NCI-H510A treated with DMSO at 0.1 percent for 48 hours (cell line): Measurements from ENCODE around the gene BMPR2.
A peak's percentile ranks its signal among the peaks of the same experiment; 100 is the strongest.
"Not testable (repeated sequence)": the region's sequence is repeated elsewhere in the genome, so short reads cannot be mapped to it uniquely, and the experiment has no call there.

Source experiments
- DNase-seq: peaks from one replicate; lab custom pipeline; 2025; lab: John Stamatoyannopoulos, UW

BMPR2 gene

GRCh38 chr2:202375609-202376408, at the start of gene BMPR2:
Gene BMPR2, plus strand, starts transcription at chr2:202376327. Its CDS starts 1,148 bp downstream, at chr2:202377475.
- peak; percentile 95 for DNase-seq

GRCh38 chr2:202327858-202328257, 48.3 kb upstream of the BMPR2 start:
- DNase-seq = no peak

- no peak for DNase-seq
Observed at GRCh38 chr2:202335791-202336467, 40.2 kb upstream of the BMPR2 start.

GRCh38 chr2:202337151-202337550, 39.0 kb upstream of the BMPR2 start:
- no peak for DNase-seq

- no peak for DNase-seq
Observed at GRCh38 chr2:202337706-202338346, 38.3 kb upstream of the BMPR2 start.

GRCh38 chr2:202339071-202339870, 36.9 kb upstream of the BMPR2 start:
- peak; percentile 36 for DNase-seq

- DNase-seq = no peak
Observed at GRCh38 chr2:202344178-202344577, 31.9 kb upstream of the BMPR2 start.

GRCh38 chr2:202346180-202346579, 29.9 kb upstream of the BMPR2 start:
- DNase-seq = no peak

GRCh38 chr2:202353430-202353829, 22.7 kb upstream of the BMPR2 start:
- no peak for DNase-seq

GRCh38 chr2:202355993-202356505, 20.1 kb upstream of the BMPR2 start:
- no peak for DNase-seq

GRCh38 chr2:202358924-202359323, 17.2 kb upstream of the BMPR2 start:
- not testable (repeated sequence) for DNase-seq

- DNase-seq = no peak
Observed at GRCh38 chr2:202360646-202361045, 15.5 kb upstream of the BMPR2 start.

- no peak for DNase-seq
Observed at GRCh38 chr2:202361108-202361507, 15.0 kb upstream of the BMPR2 start.

- no peak for DNase-seq
Observed at GRCh38 chr2:202373490-202373889, 2.6 kb upstream of the BMPR2 start.

- not testable (repeated sequence) for DNase-seq
Observed at GRCh38 chr2:202374383-202374782, 1.7 kb upstream of the BMPR2 start.

GRCh38 chr2:202375033-202375608, 1.0 kb upstream of the BMPR2 start:
- DNase-seq = peak; percentile 45

GRCh38 chr2:202376460-202377206, 506 bp downstream of the BMPR2 start:
- peak; percentile 83 for DNase-seq

- DNase-seq = peak; percentile 41
Observed at GRCh38 chr2:202377207-202377761, 1.2 kb downstream of the BMPR2 start.

GRCh38 chr2:202378001-202378400, 1.9 kb downstream of the BMPR2 start:
- no peak for DNase-seq

GRCh38 chr2:202378662-202379358, 2.7 kb downstream of the BMPR2 start:
- DNase-seq = no peak
